GM19099 (cell line): ENCODE results near the gene UNC45A.

Experiments used
- POLR2A ChIP-seq: IDR thresholded peaks from 3 replicates; pipeline ENCODE4 v1.6.1; 2011; ENCODE audit warnings: low read depth; ENCODE audit not compliant: insufficient read length; ENCODE audit errors: extremely low read depth

The UNC45A gene

DNA sequence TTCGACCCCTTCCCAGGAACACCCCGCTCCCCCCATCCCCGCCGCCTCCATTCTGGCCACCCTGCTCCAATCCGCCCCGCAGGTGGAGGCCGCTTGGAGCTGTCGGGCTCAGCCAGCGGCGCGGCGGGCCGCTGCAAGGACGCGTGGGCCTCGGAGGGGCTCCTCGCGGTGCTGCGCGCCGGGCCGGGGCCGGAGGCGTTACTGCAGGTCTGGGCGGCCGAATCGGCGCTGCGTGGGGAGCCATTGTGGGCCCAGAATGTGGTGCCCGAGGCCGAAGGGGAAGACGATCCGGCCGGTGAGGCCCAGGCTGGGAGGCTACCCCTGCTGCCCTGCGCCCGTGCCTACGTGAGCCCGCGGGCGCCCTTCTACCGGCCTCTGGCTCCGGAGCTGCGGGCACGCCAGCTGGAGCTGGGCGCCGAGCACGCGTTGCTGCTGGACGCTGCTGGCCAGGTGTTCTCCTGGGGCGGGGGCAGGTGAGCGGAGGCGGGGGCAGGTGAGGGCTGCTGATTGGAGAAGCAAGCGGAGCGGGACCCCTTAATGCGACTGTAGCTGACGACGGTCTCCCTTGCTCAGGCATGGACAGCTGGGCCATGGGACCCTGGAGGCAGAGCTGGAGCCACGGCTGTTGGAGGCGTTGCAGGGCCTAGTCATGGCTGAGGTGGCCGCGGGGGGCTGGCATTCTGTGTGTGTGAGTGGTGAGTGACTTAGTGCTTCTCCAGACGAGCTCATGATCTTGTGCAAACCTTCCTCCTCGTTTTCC lies 22.1 kb downstream of the UNC45A start:
- no peak for TF ChIP-seq POLR2A

DNA sequence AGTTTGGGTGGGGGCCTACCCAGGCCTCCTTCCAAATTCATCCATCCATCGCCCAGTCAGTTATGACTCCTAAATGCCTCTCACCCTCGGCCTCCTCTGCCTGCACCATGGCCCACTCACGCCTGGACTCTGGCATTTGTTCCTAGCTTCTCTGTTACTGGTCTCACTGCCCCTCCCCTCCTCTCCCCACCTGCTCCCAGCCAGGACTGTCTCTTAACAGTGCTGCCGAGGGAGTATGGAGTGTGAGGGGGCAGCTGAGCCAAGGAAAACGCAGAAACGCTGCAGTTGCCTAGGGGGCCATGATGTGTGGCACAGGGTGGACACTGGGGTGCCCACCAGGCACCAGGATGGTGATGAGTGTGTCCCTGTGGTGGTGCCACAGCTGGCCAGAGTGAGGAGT lies 22.7 kb downstream of the UNC45A start:
- no peak for TF ChIP-seq POLR2A

DNA sequence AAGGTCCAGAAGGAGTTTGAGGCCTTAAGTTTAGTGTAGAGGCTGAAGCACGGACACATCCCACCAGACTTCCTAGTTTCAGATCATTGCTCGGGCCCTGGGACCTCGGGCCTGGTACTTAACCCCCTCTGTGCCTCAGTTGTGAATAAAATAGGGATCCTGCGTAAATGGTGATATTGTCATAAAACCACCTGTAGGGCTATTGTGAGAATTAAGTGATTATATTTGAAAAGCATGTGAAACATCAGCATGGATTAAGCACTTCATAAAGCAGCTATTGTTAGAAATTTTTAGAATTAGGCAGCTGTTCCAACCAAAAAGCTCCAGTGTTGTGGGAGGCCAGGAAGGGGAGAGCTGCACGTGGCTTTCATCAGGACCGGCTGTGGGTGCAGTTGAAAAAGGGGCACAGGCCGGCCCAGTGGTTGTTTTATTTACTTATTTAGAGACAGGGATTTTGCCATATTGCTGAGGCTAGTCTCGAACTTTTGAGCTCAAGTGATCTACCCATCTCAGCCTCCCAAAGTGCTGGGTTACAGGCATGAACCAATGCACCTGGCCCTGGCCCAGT lies 24.0 kb downstream of the UNC45A start:
- no peak for TF ChIP-seq POLR2A

DNA sequence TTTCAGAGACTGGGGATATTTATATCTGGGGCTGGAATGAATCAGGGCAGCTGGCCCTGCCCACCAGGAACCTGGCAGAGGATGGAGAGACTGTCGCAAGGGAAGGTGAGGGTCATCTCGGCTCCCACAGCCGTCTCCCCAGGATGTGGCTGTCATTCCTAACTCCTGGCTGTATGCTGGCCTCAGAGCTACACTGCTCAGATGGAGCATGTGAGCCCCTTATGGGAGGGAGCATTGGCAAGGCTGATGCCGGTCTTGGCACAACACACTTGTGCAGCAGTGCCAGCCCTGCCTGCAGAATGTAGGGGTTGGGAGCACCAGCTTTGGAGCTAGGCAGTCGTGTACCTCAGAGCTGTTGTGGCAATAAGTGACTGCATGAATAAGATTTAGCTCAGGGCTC lies 24.8 kb downstream of the UNC45A start:
- TF ChIP-seq POLR2A = no peak

DNA sequence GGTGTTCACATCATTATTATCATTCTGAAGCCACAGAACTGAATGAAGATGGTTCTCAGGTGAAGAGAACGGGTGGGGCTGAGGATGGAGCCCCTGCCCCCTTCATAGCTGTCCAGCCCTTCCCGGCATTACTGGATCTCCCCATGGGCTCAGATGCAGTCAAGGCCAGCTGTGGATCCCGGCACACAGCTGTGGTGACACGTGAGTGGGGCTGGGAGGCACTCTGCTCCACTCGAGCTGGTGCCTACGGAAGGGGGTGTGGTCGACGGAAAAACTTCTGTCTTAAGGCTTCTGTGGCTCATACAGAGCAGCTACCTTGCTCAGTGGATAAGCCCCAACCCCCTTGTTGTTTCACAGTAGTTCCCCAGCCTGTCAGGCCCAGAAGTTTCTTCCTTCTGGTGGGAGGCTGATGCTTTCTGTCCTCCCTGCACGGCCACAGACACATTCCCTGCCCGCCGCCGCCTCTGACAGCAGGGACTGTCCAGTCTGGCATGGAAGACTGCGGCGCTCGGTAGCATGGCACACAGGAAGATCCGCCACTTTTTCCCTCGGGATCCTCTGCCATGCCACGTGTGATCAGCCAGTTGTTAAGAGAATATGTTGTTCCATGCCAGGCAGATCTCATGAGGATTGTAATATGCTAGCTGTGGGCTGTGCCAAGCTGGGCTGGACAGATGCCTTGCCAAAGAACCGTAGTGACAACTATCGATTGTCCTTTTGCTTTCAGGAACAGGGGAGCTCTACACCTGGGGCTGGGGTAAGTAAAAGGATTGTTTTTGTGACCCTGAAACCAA lies 25.4 kb downstream of the UNC45A start:
- no peak for TF ChIP-seq POLR2A

DNA sequence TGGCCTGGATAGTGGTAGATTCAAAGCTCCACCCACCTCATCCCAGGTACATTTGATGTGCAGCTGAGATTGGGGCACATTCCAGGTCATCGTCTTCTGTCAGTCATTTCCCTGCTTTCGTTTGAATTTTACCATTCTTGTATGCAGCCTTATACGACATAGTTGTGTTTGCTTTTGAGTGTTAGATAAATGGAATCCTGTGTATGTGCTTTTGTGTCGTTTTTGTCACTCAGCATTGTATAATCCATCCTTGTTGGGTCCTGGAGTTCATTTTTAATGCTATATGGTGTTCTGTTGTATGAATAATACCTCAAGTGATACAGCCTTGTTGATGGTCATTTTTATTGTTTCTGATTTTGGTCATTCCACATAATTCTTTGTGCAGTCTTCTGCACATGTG lies 26.9 kb downstream of the UNC45A start:
- no peak for TF ChIP-seq POLR2A

DNA sequence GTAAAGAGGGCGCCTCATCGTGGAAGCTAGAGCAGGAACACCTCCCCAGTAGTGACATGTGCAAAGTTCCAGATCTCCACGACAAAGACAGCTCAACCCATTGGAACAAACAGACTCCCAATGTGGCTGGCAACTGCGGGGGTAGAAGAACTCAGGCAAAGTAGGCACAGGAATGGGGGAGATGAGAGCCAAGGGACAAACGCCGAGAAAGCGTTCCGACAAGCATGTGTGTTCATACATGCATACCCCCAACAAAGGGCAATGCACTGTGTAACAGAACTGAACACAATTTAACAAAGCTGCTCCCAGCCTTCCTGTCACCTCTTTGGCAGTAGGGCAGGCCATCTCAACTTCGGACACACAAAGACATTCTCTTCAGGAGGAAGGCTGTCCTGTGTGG lies 31.2 kb downstream of the UNC45A start:
- TF ChIP-seq POLR2A = no peak

DNA sequence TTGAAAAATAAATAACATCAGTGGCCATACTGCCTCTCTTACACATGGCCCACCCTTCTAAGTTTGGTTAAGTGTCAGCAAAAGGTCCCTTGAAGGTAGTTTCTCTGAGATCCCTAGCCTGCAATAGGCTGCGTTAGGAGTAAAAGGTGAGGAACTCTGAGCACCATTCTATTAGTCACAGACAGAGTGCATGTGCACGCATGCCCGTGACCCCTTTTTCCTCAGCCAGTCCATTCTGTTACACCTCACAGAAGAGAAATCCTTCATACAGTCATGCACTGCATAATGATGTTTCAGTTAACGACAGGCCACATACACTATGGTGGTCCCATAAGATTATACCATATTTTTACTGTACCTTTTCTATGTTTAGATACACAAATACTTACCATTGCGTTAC lies 32.1 kb downstream of the UNC45A start:
- TF ChIP-seq POLR2A = no peak

DNA sequence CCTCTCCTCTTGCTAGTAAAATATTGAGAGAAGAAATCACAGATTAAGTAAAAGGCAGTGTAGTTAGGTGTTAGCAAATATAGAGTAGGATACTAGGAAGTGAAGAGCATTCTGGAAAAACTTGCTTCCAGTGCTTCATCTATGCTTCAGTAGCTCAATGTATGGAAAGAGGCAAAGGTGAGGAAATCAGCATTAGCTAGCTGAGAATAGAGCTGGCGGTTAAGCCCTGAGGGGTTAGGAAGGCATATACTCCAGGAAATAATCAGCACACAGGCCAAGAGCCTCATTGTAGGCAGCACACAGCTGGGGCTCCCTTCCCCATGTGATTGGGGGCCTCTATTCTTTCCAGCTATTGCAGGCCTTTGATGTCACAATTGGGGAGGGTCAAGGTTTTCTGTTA lies 33.3 kb downstream of the UNC45A start:
- no peak for TF ChIP-seq POLR2A

DNA sequence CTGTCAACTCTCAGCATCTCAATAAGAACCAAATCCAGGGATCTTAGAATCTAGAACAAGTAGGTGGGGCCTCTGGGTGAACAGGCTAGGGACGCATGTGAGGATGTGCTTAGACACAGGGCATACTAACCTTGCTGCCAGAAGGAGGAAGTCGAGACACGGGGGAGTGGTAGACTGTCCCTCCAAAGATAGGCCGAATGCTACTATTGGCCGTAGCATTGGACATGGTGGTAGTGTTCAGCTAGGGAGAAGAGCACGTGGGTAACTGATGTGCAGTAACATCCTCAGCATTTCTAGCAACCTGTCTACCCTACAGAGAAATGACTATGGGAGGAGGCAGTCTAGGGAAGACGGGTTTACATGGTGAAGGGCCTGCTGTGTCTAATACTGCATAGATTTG lies 35.2 kb downstream of the UNC45A start:
- TF ChIP-seq POLR2A = no peak

DNA sequence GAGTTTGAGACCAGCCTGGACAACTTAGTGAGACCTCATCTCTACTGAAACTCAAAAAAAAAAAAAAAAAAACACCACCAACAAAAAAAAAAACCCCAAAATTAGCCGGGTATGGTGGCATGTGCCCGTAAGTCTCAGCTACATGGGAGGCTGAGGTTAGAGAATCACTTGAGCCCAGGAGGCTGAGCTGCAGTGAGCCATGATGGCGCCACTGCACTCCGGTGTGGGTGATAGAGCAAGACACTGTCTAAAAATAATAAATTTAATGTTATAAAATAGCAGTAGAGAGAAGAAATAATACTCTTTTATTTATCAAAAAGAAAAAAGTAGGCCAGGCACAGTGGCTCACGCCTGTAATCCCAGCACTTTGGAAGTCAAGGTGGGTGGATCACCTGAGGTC lies 37.0 kb downstream of the UNC45A start:
- TF ChIP-seq POLR2A = no peak

DNA sequence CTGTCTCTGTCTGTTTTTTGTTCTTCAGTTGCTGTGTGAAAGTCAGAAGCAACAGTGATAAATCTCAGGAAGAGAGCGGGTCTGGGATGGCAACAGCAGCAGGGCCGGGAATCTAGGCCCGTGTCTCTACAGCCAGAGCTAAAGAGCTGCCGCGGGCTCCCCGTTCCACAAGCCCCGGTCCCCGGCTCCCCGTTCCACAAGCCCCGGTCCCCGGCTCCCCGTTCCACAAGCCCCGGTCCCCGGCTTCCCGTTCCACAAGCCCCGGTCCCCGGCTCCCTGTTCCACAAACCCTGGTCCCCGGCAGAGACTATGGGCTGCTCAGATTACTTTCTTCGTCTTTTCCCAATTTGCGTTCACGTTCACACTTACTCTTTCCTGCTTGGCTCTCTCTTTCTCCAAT lies 39.1 kb downstream of the UNC45A start:
- no peak for TF ChIP-seq POLR2A

DNA sequence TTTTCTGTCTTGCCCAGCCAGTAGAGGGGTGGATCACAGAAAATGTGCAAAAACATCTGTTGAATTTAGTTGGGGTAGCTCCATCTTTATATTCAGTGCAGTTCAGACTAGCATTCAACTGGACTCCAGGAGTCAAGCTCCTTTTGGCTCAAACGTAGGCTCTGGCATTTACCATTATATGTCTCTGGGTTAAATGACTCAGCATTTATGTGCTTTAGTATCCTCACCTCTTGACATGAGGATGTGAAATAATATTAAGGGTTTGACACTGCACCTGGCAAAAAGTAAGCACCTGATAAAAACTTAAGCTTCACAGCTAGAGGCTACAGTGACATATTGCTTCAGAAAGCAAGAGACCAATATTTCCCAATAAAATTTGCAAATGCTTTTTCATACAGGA lies 44.5 kb downstream of the UNC45A start:
- no peak for TF ChIP-seq POLR2A

DNA sequence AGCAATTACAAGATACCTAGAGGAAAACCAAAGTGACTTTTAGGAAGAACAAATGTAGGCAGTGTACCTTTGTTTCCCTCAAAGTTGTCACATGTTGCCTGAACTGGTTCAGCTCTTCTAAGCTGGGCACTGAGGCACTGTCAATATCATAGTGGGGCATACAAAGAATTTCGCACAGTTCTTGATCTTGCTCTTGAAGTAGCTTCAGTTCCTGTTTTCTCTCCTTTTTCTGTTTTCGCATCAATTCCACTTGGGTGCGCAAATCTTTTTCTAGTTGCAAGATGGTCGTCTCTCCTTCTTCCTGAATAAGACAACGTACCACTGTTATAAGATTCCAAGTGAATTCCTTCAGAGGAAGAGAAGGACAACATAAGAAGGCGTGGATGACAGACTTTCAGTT lies 46.6 kb downstream of the UNC45A start:
- TF ChIP-seq POLR2A = no peak

DNA sequence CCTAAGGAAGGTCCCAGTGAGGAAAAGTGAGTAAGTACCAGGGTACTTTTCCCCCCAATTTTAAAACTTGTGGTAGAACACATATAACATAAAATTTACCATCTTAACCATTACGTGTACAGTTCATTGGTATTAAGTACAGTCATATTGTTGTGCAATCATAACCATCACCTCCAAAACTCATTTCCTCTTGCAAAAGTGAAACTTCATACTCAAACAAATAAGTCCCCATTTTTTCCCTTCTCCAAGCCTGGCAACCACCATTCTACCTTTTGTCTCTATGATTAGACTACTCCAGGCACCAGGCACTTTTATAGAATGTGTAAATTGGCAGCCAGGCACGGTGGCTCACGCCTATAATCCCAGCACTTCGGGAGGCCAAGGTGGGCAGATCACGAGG lies 47.0 kb downstream of the UNC45A start:
- TF ChIP-seq POLR2A = no peak
